NB4 (cell line): ENCODE data around the gene RAB12.

Source experiments
- MAX ChIP-seq: IDR thresholded peaks from 2 replicates; pipeline ENCODE4 v1.6.1; 2011; ENCODE audit warnings: low read depth, low read length
- POLR2A ChIP-seq: IDR thresholded peaks from 2 replicates; pipeline ENCODE4 v1.6.1; 2011; ENCODE audit warnings: mild to moderate bottlenecking; ENCODE audit not compliant: insufficient read length; ENCODE audit errors: extremely low read depth
- TF ChIP-seq, protein P1 (sequence below): IDR thresholded peaks from one replicate; pipeline ENCODE4 v1.5.1; 2012; ENCODE audit warnings: low read depth, low read length

DNA sequence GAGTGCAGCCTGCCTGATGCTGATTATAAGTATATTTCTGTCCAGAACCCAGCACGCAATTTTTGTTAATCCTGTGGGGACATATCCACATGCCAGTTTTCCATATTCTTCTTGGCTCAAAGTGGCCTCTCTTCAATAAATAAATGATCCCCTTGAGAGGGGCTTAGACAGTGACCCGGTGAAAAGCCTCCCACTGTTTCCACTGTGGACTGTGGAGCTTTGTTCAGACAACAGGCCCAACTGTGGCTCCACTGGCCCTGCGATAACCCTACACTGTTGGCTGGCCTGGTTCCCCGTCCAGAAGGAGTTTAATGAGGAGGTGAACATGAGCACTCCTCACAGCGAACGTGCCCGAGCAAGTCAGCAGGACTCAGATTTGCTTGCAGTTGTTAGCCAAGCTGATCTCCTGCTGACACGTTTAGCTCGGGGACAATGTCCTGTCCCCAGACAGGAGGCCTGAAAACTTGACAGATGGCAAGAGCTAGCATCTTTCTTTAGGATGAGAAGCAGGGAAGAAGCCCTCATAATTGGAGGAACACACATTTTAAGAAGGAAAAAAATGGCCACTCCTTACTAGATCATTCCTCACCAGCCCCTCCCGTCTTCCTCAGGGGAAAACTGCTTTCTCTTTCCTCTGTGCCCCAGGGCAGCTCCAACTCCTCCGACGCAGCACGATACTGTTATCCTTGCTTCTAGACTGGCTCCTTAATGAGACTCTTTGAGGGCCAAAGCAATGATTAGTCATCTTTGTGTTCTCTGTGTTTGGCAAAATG lies 76.1 kb downstream of the RAB12 start:
- TF ChIP-seq, protein P1, sequence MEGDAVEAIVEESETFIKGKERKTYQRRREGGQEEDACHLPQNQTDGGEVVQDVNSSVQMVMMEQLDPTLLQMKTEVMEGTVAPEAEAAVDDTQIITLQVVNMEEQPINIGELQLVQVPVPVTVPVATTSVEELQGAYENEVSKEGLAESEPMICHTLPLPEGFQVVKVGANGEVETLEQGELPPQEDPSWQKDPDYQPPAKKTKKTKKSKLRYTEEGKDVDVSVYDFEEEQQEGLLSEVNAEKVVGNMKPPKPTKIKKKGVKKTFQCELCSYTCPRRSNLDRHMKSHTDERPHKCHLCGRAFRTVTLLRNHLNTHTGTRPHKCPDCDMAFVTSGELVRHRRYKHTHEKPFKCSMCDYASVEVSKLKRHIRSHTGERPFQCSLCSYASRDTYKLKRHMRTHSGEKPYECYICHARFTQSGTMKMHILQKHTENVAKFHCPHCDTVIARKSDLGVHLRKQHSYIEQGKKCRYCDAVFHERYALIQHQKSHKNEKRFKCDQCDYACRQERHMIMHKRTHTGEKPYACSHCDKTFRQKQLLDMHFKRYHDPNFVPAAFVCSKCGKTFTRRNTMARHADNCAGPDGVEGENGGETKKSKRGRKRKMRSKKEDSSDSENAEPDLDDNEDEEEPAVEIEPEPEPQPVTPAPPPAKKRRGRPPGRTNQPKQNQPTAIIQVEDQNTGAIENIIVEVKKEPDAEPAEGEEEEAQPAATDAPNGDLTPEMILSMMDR = no peak
- no peak for TF ChIP-seq POLR2A
- no peak for TF ChIP-seq MAX
